IPS-20b (cell line): ENCODE results near the gene NELL2.

ENCODE experiments used
- H3K27ac ChIP-seq: one replicate; pipeline ENCODE4 v1.5.1; 2013; ENCODE audit warnings: low read length
- H3K27me3 ChIP-seq: 2 replicates; pipeline ENCODE4 v1.6.1; 2013; ENCODE audit warnings: mild to moderate bottlenecking, low read length, inconsistent platforms; ENCODE audit not compliant: insufficient read depth
- H3K36me3 ChIP-seq: 2 replicates; pipeline ENCODE4 v1.6.1; 2013; ENCODE audit warnings: low read depth, mild to moderate bottlenecking, inconsistent platforms, low read length, moderate library complexity; ENCODE audit not compliant: insufficient read depth
- H3K4me1 ChIP-seq: 2 replicates; pipeline ENCODE4 v1.6.1; 2013; ENCODE audit warnings: mild to moderate bottlenecking, control low read depth, inconsistent platforms, low read length, moderate library complexity; ENCODE audit not compliant: insufficient read depth
- H3K4me3 ChIP-seq: 2 replicates; pipeline ENCODE4 v1.5.1; 2013; ENCODE audit warnings: mild to moderate bottlenecking, low read length, inconsistent platforms
- H3K9ac ChIP-seq: 2 replicates; pipeline ENCODE4 v1.6.1; 2013; ENCODE audit warnings: low read depth, mild to moderate bottlenecking, inconsistent platforms, low read length, moderate library complexity
- H3K9me3 ChIP-seq: 2 replicates; pipeline ENCODE4 v1.6.1; 2013; ENCODE audit warnings: mild to moderate bottlenecking, low read depth, low read length, inconsistent platforms; ENCODE audit not compliant: insufficient read depth

Gene NELL2

GRCh38 chr12:44589697-44590096 lies 286.4 kb downstream of the NELL2 start:
- Histone ChIP-seq H3K9me3 (no peaks in the 10 kb centered on the region), H3K27me3 (no peaks in the 10 kb centered on the region), H3K9ac (no peak overlapping the region), H3K36me3 (no peaks in the 10 kb centered on the region), H3K4me3 (no peak overlapping the region), H3K4me1 (peaks cover 5% of the 10 kb centered on the region; the same call in 1 of the 2 replicates), H3K27ac (no peak overlapping the region)

- peaks cover 12% of the 10 kb centered on the region; the same call in 1 of the 2 replicates for H3K4me1 ChIP-seq
- no peaks in the 10 kb centered on the region for H3K9me3 ChIP-seq
- H3K36me3 ChIP-seq = no peaks in the 10 kb centered on the region
Observed at GRCh38 chr12:44588651-44589050, 287.5 kb downstream of the NELL2 start.

GRCh38 chr12:44584625-44585024 lies 291.5 kb downstream of the NELL2 start:
- peaks cover 37% of the 10 kb centered on the region; the same call in 1 of the 2 replicates for H3K4me1 ChIP-seq
- no peaks in the 10 kb centered on the region for H3K36me3 ChIP-seq
- H3K9ac ChIP-seq = no peak overlapping the region
- no peak overlapping the region for H3K4me3 ChIP-seq
- no peak overlapping the region for H3K27ac ChIP-seq
- H3K27me3 ChIP-seq = no peaks in the 10 kb centered on the region
- H3K9me3 ChIP-seq = no peaks in the 10 kb centered on the region

More at GRCh38 chr12:44588651-44589050, 287.5 kb downstream of the NELL2 start:
- Histone ChIP-seq H3K27me3 (no peaks in the 10 kb centered on the region), H3K9ac (no peak overlapping the region), H3K27ac (no peak overlapping the region), H3K4me3 (no peak overlapping the region)

- Histone ChIP-seq H3K27ac (peak overlapping the region; percentile 38), H3K4me1 (peaks cover 49% of the 10 kb centered on the region; the same call in 1 of the 2 replicates), H3K36me3 (no peaks in the 10 kb centered on the region), H3K4me3 (0 out of 2 replicates have a peak overlapping the region, but pooled peaks have one; percentile 11), H3K9ac (peak overlapping the region; percentile 55; the same call in 1 of the 2 replicates), H3K27me3 (no peaks in the 10 kb centered on the region), H3K9me3 (no peaks in the 10 kb centered on the region)
Observed at GRCh38 chr12:44582521-44582920, 293.6 kb downstream of the NELL2 start.

- Histone ChIP-seq H3K4me1 (peaks cover 49% of the 10 kb centered on the region; the same call in 1 of the 2 replicates), H3K9me3 (no peaks in the 10 kb centered on the region), H3K9ac (peak overlapping the region; percentile 55; the same call in 1 of the 2 replicates), H3K27me3 (no peaks in the 10 kb centered on the region), H3K36me3 (no peaks in the 10 kb centered on the region), H3K27ac (peak overlapping the region; percentile 54), H3K4me3 (peak overlapping the region; percentile 28; the same call in 1 of the 2 replicates)
Observed at GRCh38 chr12:44581642-44582242, 294.4 kb downstream of the NELL2 start.

GRCh38 chr12:44574586-44574985 lies 301.5 kb downstream of the NELL2 start:
- no peak overlapping the region for H3K27ac ChIP-seq

GRCh38 chr12:44573723-44574122 lies 302.4 kb downstream of the NELL2 start:
- Histone ChIP-seq H3K9me3 (no peaks in the 10 kb centered on the region), H3K9ac (no peak overlapping the region), H3K27ac (no peak overlapping the region), H3K36me3 (no peaks in the 10 kb centered on the region), H3K4me1 (peaks cover 16% of the 10 kb centered on the region), H3K4me3 (no peak overlapping the region), H3K27me3 (no peaks in the 10 kb centered on the region)

More at GRCh38 chr12:44574586-44574985, 301.5 kb downstream of the NELL2 start:
- no peak overlapping the region for H3K4me3 ChIP-seq
- no peak overlapping the region for H3K9ac ChIP-seq
- peaks cover 22% of the 10 kb centered on the region for H3K4me1 ChIP-seq
- no peaks in the 10 kb centered on the region for H3K9me3 ChIP-seq
- no peaks in the 10 kb centered on the region for H3K36me3 ChIP-seq
- no peaks in the 10 kb centered on the region for H3K27me3 ChIP-seq

GRCh38 chr12:44571006-44571550 lies 305.0 kb downstream of the NELL2 start:
- H3K27me3 ChIP-seq = no peaks in the 10 kb centered on the region
- H3K4me1 ChIP-seq = peaks cover 11% of the 10 kb centered on the region
- H3K4me3 ChIP-seq = no peak overlapping the region
- H3K9ac ChIP-seq = no peak overlapping the region
- no peaks in the 10 kb centered on the region for H3K36me3 ChIP-seq
- no peaks in the 10 kb centered on the region for H3K9me3 ChIP-seq
- no peak overlapping the region for H3K27ac ChIP-seq

- H3K4me3 ChIP-seq = no peak overlapping the region
- H3K27me3 ChIP-seq = no peaks in the 10 kb centered on the region
- H3K9ac ChIP-seq = no peak overlapping the region
- no peaks in the 10 kb centered on the region for H3K9me3 ChIP-seq
- no peak overlapping the region for H3K27ac ChIP-seq
- peaks cover 11% of the 10 kb centered on the region for H3K4me1 ChIP-seq
- no peaks in the 10 kb centered on the region for H3K36me3 ChIP-seq
Observed at GRCh38 chr12:44570036-44570583, 306.0 kb downstream of the NELL2 start.

- no peaks in the 10 kb centered on the region for H3K27me3 ChIP-seq
- H3K9me3 ChIP-seq = no peaks in the 10 kb centered on the region
- H3K36me3 ChIP-seq = no peaks in the 10 kb centered on the region
- H3K4me3 ChIP-seq = no peak overlapping the region
- no peaks in the 10 kb centered on the region for H3K4me1 ChIP-seq
- no peak overlapping the region for H3K9ac ChIP-seq
- no peak overlapping the region for H3K27ac ChIP-seq
Observed at GRCh38 chr12:44565163-44565562, 311.0 kb downstream of the NELL2 start.

- no peak overlapping the region for H3K9ac ChIP-seq
- H3K27me3 ChIP-seq = no peaks in the 10 kb centered on the region
- H3K36me3 ChIP-seq = no peaks in the 10 kb centered on the region
- H3K4me1 ChIP-seq = no peaks in the 10 kb centered on the region
- H3K4me3 ChIP-seq = no peak overlapping the region
- H3K27ac ChIP-seq = no peak overlapping the region
- no peaks in the 10 kb centered on the region for H3K9me3 ChIP-seq
Observed at GRCh38 chr12:44563486-44563885, 312.6 kb downstream of the NELL2 start.
